Left cardiac atrium (tissue), 4 donors: ENCODE data around the gene PATE2. TPM values are rescaled to one million over a fixed set of nuclear protein-coding genes. Genes with fewer than 3 reads are reported as not detected.

Source experiments
- ATAC-seq, 2 donors: fragments of 200-7000 bp; cut with Tn5 transposase; one replicate each; pipeline ENCODE4 v1.9.1; 2020; ENCODE audit warnings: mild to moderate bottlenecking in 2 of 2, moderate library complexity in 2 of 2
- DNase-seq: peaks from one replicate; pipeline ENCODE4 v3.0.0-alpha.2; 2020
- intact Hi-C, 2 donors: fragments of 100-400 bp; cut with DNase I; formaldehyde crosslinking; loops; one replicate each; pipeline versions ENCODE4 v1.14.1 to v1.15.1; 2022 to 2023
- total RNA-seq, 2 donors: library from RNA; stranded (reverse); fragmentation: NEBNext Ultra II Directional; extraction: Animal tissue kit (Norgen Biotek cat#: 25700); gene quantifications; one replicate each; pipeline ENCODE4 v1.2.1, GENCODE V29; 2021
- donor health status: DM: no; HTN: yes; CAD: no.
- donor health status: DM: no; HTN: yes; CAD: no; lungs with severe emphysema.
- donor health status: DM: yes; HTN: yes; CAD: no.
- donor health status: Dilated cardiomyopathy.

PATE2 gene
- total RNA-seq, 2 donors from 2014 or later: not detected

DNA sequence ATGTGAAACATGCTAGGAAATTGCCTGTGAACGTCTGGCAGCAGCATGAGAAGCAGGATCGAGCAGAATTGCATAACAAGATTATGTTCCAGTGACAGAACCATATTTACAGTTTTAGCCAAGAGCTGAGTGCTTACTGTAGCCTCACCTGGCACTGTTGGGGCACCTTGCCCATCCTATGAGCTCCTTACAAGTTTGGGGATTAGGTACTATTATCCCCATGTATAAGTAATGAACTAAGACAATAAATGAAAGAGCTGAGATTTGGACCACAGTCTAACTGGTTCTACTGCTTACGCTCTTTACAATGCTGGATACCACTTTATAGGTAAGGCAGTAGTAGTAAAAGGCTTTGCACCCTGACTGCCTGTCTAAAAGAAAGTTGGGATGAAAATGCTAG lies 49.7 kb downstream of the PATE2 start:
- no peak for DNase-seq
- ATAC-seq: no peak
- intact Hi-C loops: no loop called here

Other genes starting within 250 kb of the PATE2 start
- gene EI24, start 209.4 kb downstream of the PATE2 start, total RNA-seq: 10 to 100 TPM; 63.7 to 73.2 TPM
- 10 to 100 TPM; 84.1 to 90.3 TPM for gene STT3A, start 186.0 kb downstream of the PATE2 start, total RNA-seq
- gene CHEK1, start 153.7 kb downstream of the PATE2 start, total RNA-seq: 1 to 10 TPM; 1.8 to 3.2 TPM
- gene ACRV1, start 98.0 kb downstream of the PATE2 start, total RNA-seq: not detected
- gene PATE1, start 32.5 kb downstream of the PATE2 start, total RNA-seq: not detected
- gene PATE3, start 9.3 kb upstream of the PATE2 start, total RNA-seq: not detected
- not detected for gene PATE4, start 54.5 kb upstream of the PATE2 start, total RNA-seq
- gene HYLS1, start 108.8 kb upstream of the PATE2 start, total RNA-seq: 1 to 10 TPM; 3.3 to 5.3 TPM
- 1 to 10 TPM; 6.9 to 8.2 TPM for gene PUS3, start 124.4 kb upstream of the PATE2 start, total RNA-seq
- gene DDX25, start 125.7 kb upstream of the PATE2 start, total RNA-seq: under 1 TPM in 1 of 2 donors, not detected in 1; 0.21 TPM
- gene VSIG10L2, start 167.2 kb upstream of the PATE2 start, total RNA-seq: under 1 TPM; 0.05 to 0.56 TPM